Measurements from ENCODE around the gene NADSYN1.

The NADSYN1 gene

GRCh38 chr11:71429701-71430100, 23.3 kb upstream of the NADSYN1 start:
- Histone ChIP-seq H3K36me3 (peaks cover 9% of the 10 kb centered on the region), H3K9me3 (no peaks in the 10 kb centered on the region), H3K27me3 (no peaks in the 10 kb centered on the region), H3K27ac (no peak overlapping the region), H3K4me1 (ENCODE audit: control insufficient read depth in 1 of 2, insufficient read depth in 1 of 2, low read depth in 1 of 2, low read length in 1 of 2) (no peaks in the 10 kb centered on the region), H3K4me3 (ENCODE audit: low read depth in 1 of 2, low read length in 1 of 2) (no peak overlapping the region)
- no peak for TF ChIP-seq CTCF (IDR thresholded peaks at IDR 0.05)

GRCh38 chr11:71430166-71430565, 22.8 kb upstream of the NADSYN1 start:
- Histone ChIP-seq H3K9me3 (no peaks in the 10 kb centered on the region), H3K4me1 (ENCODE audit: control insufficient read depth in 1 of 2, insufficient read depth in 1 of 2, low read depth in 1 of 2, low read length in 1 of 2) (no peaks in the 10 kb centered on the region), H3K4me3 (ENCODE audit: low read depth in 1 of 2, low read length in 1 of 2) (no peak overlapping the region), H3K27ac (no peak overlapping the region), H3K27me3 (no peaks in the 10 kb centered on the region), H3K36me3 (peaks cover 14% of the 10 kb centered on the region)
- TF ChIP-seq CTCF (IDR thresholded peaks at IDR 0.05) = no peak

- no peak for TF ChIP-seq CTCF (IDR thresholded peaks at IDR 0.05)
Measured at GRCh38 chr11:71431271-71431670, 21.7 kb upstream of the NADSYN1 start.

GRCh38 chr11:71432761-71433647, 20.0 kb upstream of the NADSYN1 start:
- no peak for TF ChIP-seq CTCF (IDR thresholded peaks at IDR 0.05)
- no peaks in the 10 kb centered on the region for H3K4me1 ChIP-seq (ENCODE audit: control insufficient read depth in 1 of 2, insufficient read depth in 1 of 2, low read depth in 1 of 2, low read length in 1 of 2)
- no peaks in the 10 kb centered on the region for H3K9me3 ChIP-seq
- no peak overlapping the region for H3K27ac ChIP-seq
- no peak overlapping the region for H3K4me3 ChIP-seq (ENCODE audit: low read depth in 1 of 2, low read length in 1 of 2)
- no peaks in the 10 kb centered on the region for H3K27me3 ChIP-seq
- peaks cover 41% of the 10 kb centered on the region for H3K36me3 ChIP-seq

More at GRCh38 chr11:71431271-71431670, 21.7 kb upstream of the NADSYN1 start:
- Histone ChIP-seq H3K4me3 (ENCODE audit: low read depth in 1 of 2, low read length in 1 of 2) (no peak overlapping the region), H3K27me3 (no peaks in the 10 kb centered on the region), H3K4me1 (ENCODE audit: control insufficient read depth in 1 of 2, insufficient read depth in 1 of 2, low read depth in 1 of 2, low read length in 1 of 2) (no peaks in the 10 kb centered on the region), H3K9me3 (no peaks in the 10 kb centered on the region), H3K27ac (no peak overlapping the region), H3K36me3 (peaks cover 25% of the 10 kb centered on the region)

- TF ChIP-seq CTCF (IDR thresholded peaks at IDR 0.05) = no peak
- no peaks in the 10 kb centered on the region for H3K4me1 ChIP-seq (ENCODE audit: control insufficient read depth in 1 of 2, insufficient read depth in 1 of 2, low read depth in 1 of 2, low read length in 1 of 2)
- no peak overlapping the region for H3K27ac ChIP-seq
- H3K4me3 ChIP-seq (ENCODE audit: low read depth in 1 of 2, low read length in 1 of 2) = no peak overlapping the region
- no peaks in the 10 kb centered on the region for H3K27me3 ChIP-seq
- no peaks in the 10 kb centered on the region for H3K9me3 ChIP-seq
- peaks cover 50% of the 10 kb centered on the region for H3K36me3 ChIP-seq
Measured at GRCh38 chr11:71433648-71434450, 19.2 kb upstream of the NADSYN1 start.
